H1 (cell line): ENCODE measurements around the gene ZSCAN10. TPM values are rescaled to one million over a fixed set of nuclear protein-coding genes. Genes with fewer than 3 reads are reported as not detected.

ENCODE experiments used
- BACH1 ChIP-seq: IDR thresholded peaks from 2 replicates; pipeline ENCODE4 v1.6.1; 2012; ENCODE audit warnings: low read length, improper control_type of control experiment
- CHD2 ChIP-seq: IDR thresholded peaks from 2 replicates; pipeline ENCODE4 v1.6.1; 2012; ENCODE audit warnings: low read length, improper control_type of control experiment
- CTBP2 ChIP-seq: IDR thresholded peaks from 2 replicates; pipeline ENCODE4 v1.7.0; 2011; ENCODE audit warnings: borderline replicate concordance, mild to moderate bottlenecking, moderate library complexity, mixed read lengths, low read length; ENCODE audit not compliant: insufficient read depth, insufficient read length
- EP300 ChIP-seq, 2 experiments: IDR thresholded peaks; 1 replicate in 1 of 2; 2 replicates in 1 of 2; pipeline ENCODE4 v1.6.1; 2011 to 2012; ENCODE audit warnings: low read depth in 2 of 2, low read length in 2 of 2, mild to moderate bottlenecking in 2 of 2, borderline replicate concordance in 1 of 2, inconsistent platforms in 1 of 2, moderate library complexity in 1 of 2
- GTF2F1 ChIP-seq: IDR thresholded peaks from 2 replicates; pipeline ENCODE4 v1.6.1; 2012; ENCODE audit warnings: low read depth, low read length, improper control_type of control experiment, borderline replicate concordance
- NANOG ChIP-seq: IDR thresholded peaks from 2 replicates; pipeline ENCODE4 v1.6.1; 2011; ENCODE audit warnings: low read length, low read depth, mild to moderate bottlenecking, inconsistent platforms; ENCODE audit not compliant: insufficient read depth, poor library complexity, severe bottlenecking
- RXRA ChIP-seq: IDR thresholded peaks from 2 replicates; pipeline ENCODE4 v1.6.1; 2011; ENCODE audit warnings: low read depth, mild to moderate bottlenecking, low read length, moderate library complexity; ENCODE audit not compliant: insufficient read depth
- TAF7 ChIP-seq: optimal IDR thresholded peaks from 2 replicates; pipeline ENCODE3; 2011; ENCODE audit warnings: low read depth, mild to moderate bottlenecking, inconsistent platforms, low read length, moderate library complexity, borderline replicate concordance
- polyA plus RNA-seq, 7 experiments: library from polyadenylated mRNA; depleted of rRNA in 3 of 7; stranded (reverse) in 5 of 7; unstranded in 2 of 7; fragments of >200 nt in 5 of 7; fragments of 200-250 nt in 2 of 7; gene quantifications; 1 replicate in 5 of 7; 2 replicates in 1 of 7; 4 replicates in 1 of 7; pipeline versions ENCODE4 v1.2.1 to v1.2.3, GENCODE V29; 2011 to 2013; ENCODE audit warnings: missing spikeins in 2 of 7, mixed read lengths in 2 of 7
- total RNA-seq: library from RNA; stranded (reverse); fragmentation: NEBNext Ultra II Directional; extraction: Animal tissue kit (Norgen Biotek cat#: 25700); gene quantifications from 2 replicates; pipeline ENCODE4 v1.2.1, GENCODE V29; 2021

Gene ZSCAN10
- total and polyA plus RNA-seq, 2 of the 8 experiments (the other 6 are each of a cell fraction or from before 2014, with no cell fraction given): 209 to 314 TPM

DNA sequence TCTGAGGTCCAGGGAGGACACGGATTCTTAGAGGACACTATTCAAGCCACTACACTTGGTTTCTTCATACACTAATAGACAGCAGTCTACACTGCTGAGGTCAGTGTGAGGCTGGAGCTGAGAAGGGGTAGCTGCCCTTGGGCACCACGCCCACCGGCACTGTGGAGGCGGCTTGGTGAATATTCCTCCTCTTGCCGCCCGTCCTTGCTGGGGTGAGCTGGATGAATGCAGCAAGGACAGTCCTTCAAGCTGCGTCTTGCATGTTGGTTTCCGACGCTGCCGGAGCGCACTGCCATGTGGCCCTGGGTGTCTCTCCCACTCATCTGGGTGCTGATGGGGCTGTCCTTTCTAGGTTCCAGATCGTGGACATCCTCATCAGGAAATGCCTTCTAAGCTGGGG, 15.9 kb upstream of the ZSCAN10 start (continued):
- TF ChIP-seq CHD2: no peak
- no peak for TF ChIP-seq TAF7
- TF ChIP-seq RXRA: no peak
- TF ChIP-seq GTF2F1: no peak
- no peak for TF ChIP-seq BACH1
- no peak for TF ChIP-seq NANOG
- TF ChIP-seq EP300 (IDR thresholded peaks at IDR 0.05; ENCODE audit: borderline replicate concordance in 1 of 2, low read depth in 2 of 2, low read length in 2 of 2): no peak
- TF ChIP-seq CTBP2: no peak
